Measurements from ENCODE around the gene ABCD4. TPM values are rescaled to one million over a fixed set of nuclear protein-coding genes. Genes with fewer than 3 reads are reported as not detected.

The ABCD4 gene
- total and polyA plus RNA-seq, 2 of the 4 experiments (the other 2 are of a cell fraction): 12.2 to 20.4 TPM

- TF ChIP-seq CHD1 (IDR thresholded peaks at IDR 0.05; ENCODE audit: low read depth, low read length): no peak
- no peak for TF ChIP-seq POLR2A (IDR thresholded peaks at IDR 0.05; ENCODE audit: low read depth, low read length)
- TF ChIP-seq MAZ (IDR thresholded peaks at IDR 0.05; ENCODE audit: borderline replicate concordance, low read depth, low read length): no peak
- no peak for TF ChIP-seq NFE2L2 (IDR thresholded peaks at IDR 0.05; ENCODE audit: low read depth, low read length)
- no peak for TF ChIP-seq SMC3 (IDR thresholded peaks at IDR 0.05; ENCODE audit: low read depth, low read length)
- no peak for TF ChIP-seq MXI1 (IDR thresholded peaks at IDR 0.05; ENCODE audit: borderline replicate concordance, low read depth, low read length)
- no peak for TF ChIP-seq RAD21 (IDR thresholded peaks at IDR 0.05; ENCODE audit: low read length)
- no peak for TF ChIP-seq CEBPB (IDR thresholded peaks at IDR 0.05; ENCODE audit: low read depth, low read length)
- no peak for TF ChIP-seq CTCF (conservative IDR thresholded peaks at IDR 0.05; ENCODE audit: low read depth, low read length)
- no peak for TF ChIP-seq FOS (IDR thresholded peaks at IDR 0.05; ENCODE audit: low read depth, low read length)
- no peak for TF ChIP-seq RFX5 (IDR thresholded peaks at IDR 0.05; ENCODE audit: low read depth, low read length)
- TF ChIP-seq, protein P1, sequence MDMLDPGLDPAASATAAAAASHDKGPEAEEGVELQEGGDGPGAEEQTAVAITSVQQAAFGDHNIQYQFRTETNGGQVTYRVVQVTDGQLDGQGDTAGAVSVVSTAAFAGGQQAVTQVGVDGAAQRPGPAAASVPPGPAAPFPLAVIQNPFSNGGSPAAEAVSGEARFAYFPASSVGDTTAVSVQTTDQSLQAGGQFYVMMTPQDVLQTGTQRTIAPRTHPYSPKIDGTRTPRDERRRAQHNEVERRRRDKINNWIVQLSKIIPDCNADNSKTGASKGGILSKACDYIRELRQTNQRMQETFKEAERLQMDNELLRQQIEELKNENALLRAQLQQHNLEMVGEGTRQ (IDR thresholded peaks at IDR 0.05; ENCODE audit: low read depth, low read length): no peak
- TF ChIP-seq ELK1 (IDR thresholded peaks at IDR 0.05; ENCODE audit: borderline replicate concordance, low read depth, low read length): no peak
- TF ChIP-seq BHLHE40 (IDR thresholded peaks at IDR 0.05; ENCODE audit: low read depth, low read length): no peak
- no peak for TF ChIP-seq MAFK (IDR thresholded peaks at IDR 0.05; ENCODE audit: low read depth, low read length)
- TF ChIP-seq RCOR1 (IDR thresholded peaks at IDR 0.05; ENCODE audit: insufficient replicate concordance, low read length): no peak
- Histone ChIP-seq H4K20me1 (ENCODE audit: insufficient read depth, low read length) (peaks cover 10% of the 10 kb centered on the region; the same call in 1 of the 2 replicates), H3K4me2 (ENCODE audit: low read depth, low read length) (peak overlapping the region; percentile 97), H3K4me3 (ENCODE audit: insufficient read depth, low read depth, low read length) (peak overlapping the region; percentile 84), H2BK15ac (ENCODE audit: low read depth, low read length) (no peak overlapping the region), H4K5ac (ENCODE audit: low read depth, low read length) (no peak overlapping the region), H2AK5ac (ENCODE audit: low read depth, low read length) (no peak overlapping the region; the same call in 1 of the 2 replicates), H3K9ac (ENCODE audit: low read depth, low read length) (peak overlapping the region; percentile 81), H3K27me3 (ENCODE audit: control insufficient read depth, insufficient read depth, low read length) (no peaks in the 10 kb centered on the region), H3K18ac (ENCODE audit: low read depth, low read length) (no peak overlapping the region), H3K23ac (ENCODE audit: low read depth, low read length) (peak overlapping the region; percentile 11; the same call in 1 of the 2 replicates), H4K91ac (ENCODE audit: insufficient read depth, low read depth, low read length) (no peak overlapping the region), H2AK9ac (replicated peaks; ENCODE audit: low read depth, low read length, poor library complexity) (no peak overlapping the region), H3K4ac (ENCODE audit: low read depth, low read length) (no peak overlapping the region), H3K27ac (ENCODE audit: insufficient read depth, low read length) (no peak overlapping the region), H2AFZ (replicated peaks; ENCODE audit: low read length, poor library complexity) (peak overlapping the region; percentile 69), H3K9me1 (ENCODE audit: insufficient read depth, low read length) (0 out of 2 replicates have a peak, but pooled peaks cover 3% of the 10 kb centered on the region), H2BK5ac (ENCODE audit: low read depth, low read length, poor library complexity, severe bottlenecking) (no peak overlapping the region), H3K56ac (ENCODE audit: extremely low read depth, insufficient read depth, low read length) (no peak overlapping the region), H3K14ac (replicated peaks; ENCODE audit: low read depth, low read length) (no peak overlapping the region), H3K79me1 (ENCODE audit: low read depth in 1 of 2, low read length in 2 of 2) (peaks cover 13 to 51% of the 10 kb centered on the region in 2 experiments), H4K8ac (ENCODE audit: low read depth in 2 of 2, low read length in 2 of 2) (peak overlapping the region; percentile 6 to 70; a peak in 2 of 4 replicates), H2BK20ac (ENCODE audit: low read depth, low read length) (no peak overlapping the region), H3K36me3 (ENCODE audit: control insufficient read depth, insufficient read depth, low read length) (peaks cover 11% of the 10 kb centered on the region), H3K9me3 (ENCODE audit: control insufficient read depth, insufficient read depth, low read length) (no peaks in the 10 kb centered on the region), H3K4me1 (ENCODE audit: control insufficient read depth, insufficient read depth, low read length) (peaks cover 3% of the 10 kb centered on the region), H2BK120ac (ENCODE audit: low read depth, low read length) (no peak overlapping the region)
- POLR2A ChIA-PET (ENCODE audit: unreplicated experiment): no interaction called here
- in situ Hi-C loops (cut with MboI; ENCODE audit: low sequenced_read_pairs): no loop called here
- dilution Hi-C loops (cut with HindIII; ENCODE audit: low sequenced_read_pairs, unreplicated experiment): no loop called here
- intact Hi-C loops (cut with micrococcal nuclease): loop anchor here (5.0 kb wide), 1 partner anchor 514 kb away; no protein-coding TSS in a partner anchor
- CTCF ChIA-PET: interaction anchor here (0.6 kb wide), 1 partner anchor 350 kb away, joined by 4 read pairs; no protein-coding TSS in a partner anchor
- BruUV-seq (replicated peaks): no TSS peak
- ATAC-seq (ENCODE audit: low read depth) (no peak), DNase-seq (no peak)
- WGBS, 2 experiments (ENCODE audit: extremely low coverage in 2 of 2, insufficient read length in 1 of 2): 17% methylated on average over 1 of the region's 22 CpGs; no CpG with 5 or more reads in 1 of the 2 experiments
Observed at GRCh38 chr14:74301594-74302151, 1.1 kb downstream of the ABCD4 start.

All from IMR-90 (cell line).